NCI-H1417 (cell line): ENCODE results near the gene STOML1.
"Not testable (repeated sequence)": the region's sequence is repeated elsewhere in the genome, so short reads cannot be mapped to it uniquely, and the experiment has no call there.

Experiments used
- DNase-seq, 3 experiments: peaks; one replicate each; lab custom pipeline; 2025; lab: John Stamatoyannopoulos, UW

Gene STOML1

GRCh38 chr15:73987250-73987649 is 4.8 kb downstream of the STOML1 start:
- DNase-seq = no peak

GRCh38 chr15:73986776-73987056 is 5.4 kb downstream of the STOML1 start:
- no peak for DNase-seq

- no peak for DNase-seq
Measured at GRCh38 chr15:73986055-73986775, 5.9 kb downstream of the STOML1 start.

DNA sequence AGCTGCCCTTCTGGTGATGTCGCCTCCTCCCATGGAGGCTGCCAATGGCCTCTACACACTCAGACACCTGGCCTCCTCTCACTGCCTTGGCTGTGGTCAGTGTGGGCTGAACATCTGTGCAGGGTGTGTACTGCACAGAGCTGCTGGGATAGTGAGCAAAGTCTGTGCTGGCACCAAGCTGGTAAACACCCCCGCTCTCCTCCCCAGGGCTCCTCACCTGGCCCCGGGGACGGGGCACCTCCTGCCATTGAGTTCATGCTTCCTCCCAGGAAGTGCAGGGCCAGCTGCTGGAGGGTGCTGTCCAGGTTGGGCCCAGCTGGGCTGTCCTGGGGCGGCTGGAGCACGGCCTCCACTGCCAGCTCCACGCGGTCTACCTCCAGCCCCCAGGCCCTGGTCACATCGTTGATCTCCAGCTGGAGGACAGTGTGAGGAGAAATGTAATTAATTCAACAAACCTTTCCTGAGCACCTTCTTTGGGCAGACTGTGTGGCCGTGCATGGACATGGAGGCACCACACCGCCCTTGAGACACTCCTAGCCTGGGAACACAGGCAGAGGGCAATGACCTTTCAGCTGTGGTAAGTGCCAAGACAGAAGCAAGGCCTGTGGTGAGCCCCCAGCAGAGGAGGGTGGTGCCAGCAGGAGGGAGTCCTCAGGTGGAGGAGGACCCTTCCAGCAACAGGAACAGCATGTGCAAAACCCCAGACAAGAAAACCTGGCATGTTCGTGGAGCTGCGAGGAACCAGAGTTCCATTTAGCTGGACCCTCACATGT is 6.8 kb downstream of the STOML1 start:
- DNase-seq = no peak

GRCh38 chr15:73984208-73984979 is 7.7 kb downstream of the STOML1 start:
- DNase-seq = no peak

- no peak for DNase-seq
Measured at GRCh38 chr15:73983773-73984172, 8.3 kb downstream of the STOML1 start.

- DNase-seq = no peak
Measured at GRCh38 chr15:73983211-73983727, 8.8 kb downstream of the STOML1 start.

GRCh38 chr15:73982222-73982962 is 9.7 kb downstream of the STOML1 start:
- DNase-seq = no peak

GRCh38 chr15:73981761-73982221 is 10.3 kb downstream of the STOML1 start:
- no peak for DNase-seq

DNA sequence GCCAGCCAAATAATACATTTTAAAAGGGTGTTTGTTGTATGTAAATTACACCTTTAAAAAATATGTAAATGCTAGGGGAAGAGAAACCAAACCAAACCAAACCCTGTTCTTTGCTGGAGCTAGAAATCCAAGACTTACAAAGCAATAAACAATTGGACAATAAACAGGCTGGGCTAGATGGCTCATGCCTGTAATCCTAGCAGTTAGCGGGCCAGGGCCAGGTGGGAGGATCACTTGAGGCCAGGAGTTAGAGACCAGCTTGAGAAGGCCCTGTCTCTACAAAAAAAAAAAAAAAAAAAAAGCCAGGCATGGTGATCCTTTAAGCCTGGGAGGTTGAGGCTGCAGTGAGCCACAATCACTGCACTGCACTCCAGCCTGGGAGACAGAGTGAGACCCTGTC is 12.5 kb downstream of the STOML1 start:
- no peak for DNase-seq

GRCh38 chr15:73978896-73979295 is 13.2 kb downstream of the STOML1 start:
- no peak for DNase-seq

DNA sequence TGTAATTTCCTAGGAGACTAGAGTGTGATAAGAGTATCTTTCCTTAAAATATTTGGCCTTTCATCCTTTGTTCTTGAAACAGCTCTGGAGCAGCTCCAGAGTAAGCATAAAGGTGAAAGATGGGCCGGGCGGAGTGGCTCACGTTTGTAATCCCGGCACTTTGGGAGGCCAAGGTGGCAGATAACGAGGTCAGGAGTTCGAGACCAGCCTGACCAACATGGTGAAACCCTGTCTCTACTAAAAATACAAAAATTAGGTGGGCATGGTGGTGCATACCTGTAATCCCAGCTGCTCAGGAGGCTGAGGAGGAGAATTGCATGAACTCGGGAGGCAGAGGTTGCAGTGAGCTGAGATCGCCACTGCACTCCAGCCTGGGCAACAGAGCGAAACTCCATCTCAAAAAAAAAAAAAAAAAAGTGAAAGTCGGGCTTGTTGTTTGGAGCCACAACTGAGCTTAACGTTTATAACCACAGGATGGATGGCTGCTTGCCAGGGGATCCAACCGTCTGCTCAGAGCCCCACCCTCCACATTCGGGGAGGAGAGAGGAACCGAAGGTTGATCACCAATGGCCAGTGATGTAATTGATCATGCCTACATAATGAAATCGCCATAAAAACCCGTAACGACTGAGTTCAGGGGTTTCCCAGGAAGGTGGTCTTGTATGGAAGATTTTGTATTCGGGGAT is 16.5 kb downstream of the STOML1 start:
- peak in 1 of 3 experiments; percentile 9 for DNase-seq

DNA sequence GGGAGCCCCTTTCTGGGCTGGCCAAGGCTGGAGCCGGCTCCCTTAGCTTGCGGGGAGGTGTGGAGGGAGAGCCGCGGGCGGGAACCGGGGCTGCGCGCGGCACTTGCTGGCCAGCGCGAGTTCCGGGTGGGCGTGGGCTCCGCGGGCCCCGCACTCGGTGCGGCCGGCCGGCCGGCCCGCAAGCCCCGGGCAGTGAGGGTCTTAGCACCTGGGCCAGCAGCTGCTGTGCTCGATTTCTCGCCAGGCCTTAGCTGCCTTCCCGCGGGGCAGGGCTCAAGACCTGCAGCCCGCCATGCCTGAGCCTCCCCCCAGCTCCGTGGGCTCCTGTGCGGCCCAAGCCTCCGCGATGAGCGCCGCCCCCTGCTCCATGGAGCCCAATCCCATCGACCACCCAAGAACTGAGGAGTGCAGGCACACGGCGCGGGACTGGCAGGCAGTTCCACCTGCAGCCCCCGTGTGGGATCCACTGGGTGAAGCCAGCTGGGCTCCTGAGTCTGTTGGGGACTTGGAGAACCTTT is 18.4 kb downstream of the STOML1 start:
- DNase-seq = not testable (repeated sequence)

DNA sequence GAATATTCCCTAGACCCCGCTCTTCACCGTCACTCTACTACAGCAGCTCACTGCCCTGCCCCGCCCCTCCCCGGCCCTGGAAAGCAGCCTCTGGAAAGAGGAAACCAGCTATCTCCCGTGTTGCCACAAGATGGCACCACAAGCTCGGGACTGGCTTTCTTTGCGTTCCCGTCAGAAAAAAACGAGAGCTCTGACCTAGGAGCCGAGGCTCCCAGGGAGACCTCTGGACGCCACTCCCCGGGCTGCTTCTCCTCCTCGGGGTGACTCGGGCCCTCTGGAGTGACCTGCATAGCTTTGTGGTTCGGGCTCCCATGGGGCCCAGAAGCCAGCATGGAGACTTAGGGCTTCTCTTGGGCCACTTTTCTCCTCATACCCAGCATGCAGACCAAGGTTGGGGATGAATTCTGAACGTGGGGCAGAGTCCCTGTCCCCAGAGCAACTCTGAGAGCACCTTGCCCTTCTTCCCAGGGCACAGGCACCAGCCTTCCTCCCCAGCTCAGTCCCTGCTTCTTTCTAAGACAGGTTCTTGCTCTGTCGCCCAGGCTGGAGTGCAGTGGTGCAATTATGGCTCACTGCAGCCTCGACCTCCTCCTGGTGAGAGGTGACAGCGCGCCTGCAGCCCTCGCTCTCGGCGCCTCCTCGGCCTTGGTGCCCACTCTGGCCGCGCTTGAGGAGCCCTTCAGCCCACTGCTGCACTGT is 19.0 kb downstream of the STOML1 start:
- DNase-seq = peak; percentile 88 to 96 (median 89)

GRCh38 chr15:73969151-73969759 is 22.8 kb downstream of the STOML1 start:
- no peak for DNase-seq

GRCh38 chr15:73968461-73968860 is 23.6 kb downstream of the STOML1 start:
- no peak for DNase-seq

DNA sequence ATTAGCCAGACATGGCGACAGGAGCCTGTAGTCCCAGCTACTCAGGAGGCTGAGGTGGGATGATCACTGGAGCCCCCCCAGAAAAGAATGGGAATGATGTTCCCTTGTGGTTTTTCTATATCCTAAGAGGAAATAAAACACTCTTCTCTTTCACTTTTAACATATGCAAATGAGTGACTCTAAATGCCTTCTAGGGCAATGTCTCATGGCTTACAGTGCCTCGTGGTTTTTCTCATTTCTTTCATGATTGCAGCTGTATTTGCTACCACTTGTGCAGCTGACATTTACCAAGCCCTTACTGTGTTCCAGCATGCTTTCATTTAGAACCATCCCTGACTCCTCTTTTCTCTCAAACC is 26.4 kb downstream of the STOML1 start:
- no peak for DNase-seq

- peak in 2 of 3 experiments; percentile 39 to 65 for DNase-seq
Measured at GRCh38 chr15:73965094-73965757, 26.9 kb downstream of the STOML1 start.

DNA sequence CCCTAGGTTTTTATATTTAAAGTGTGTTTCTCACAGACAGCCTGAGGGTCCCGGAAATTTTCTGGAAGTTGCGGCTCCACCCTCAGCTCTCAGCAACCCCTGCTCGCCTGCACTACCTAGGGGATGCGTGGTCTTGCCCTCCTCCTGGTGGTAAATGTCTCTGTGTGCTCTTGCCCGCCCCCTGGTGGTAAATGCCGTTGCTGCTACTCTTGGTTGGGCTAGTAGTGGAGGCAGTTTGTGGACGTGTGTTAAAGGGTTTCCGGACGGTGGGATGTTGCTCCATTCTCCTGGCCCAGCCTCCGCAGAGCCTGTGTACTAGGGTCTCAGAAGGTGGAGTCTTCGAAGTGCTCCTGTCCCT is 27.4 kb downstream of the STOML1 start:
- peak; percentile 67 to 88 (median 77) for DNase-seq

GRCh38 chr15:73962433-73962832 is 29.7 kb downstream of the STOML1 start:
- no peak for DNase-seq
